AG09309 (cell line): Measurements from ENCODE around the gene YBX3.
A peak's percentile ranks its signal among the peaks of the same experiment; 100 is the strongest.

Source experiments
- DNase-seq: peaks from one replicate; pipeline ENCODE4 v3.0.0-alpha.2; 2010; ENCODE audit warnings: low read depth
- H3K4me3 ChIP-seq: 2 replicates; pipeline ENCODE4 v1.5.1; 2011; ENCODE audit warnings: mild to moderate bottlenecking, low read depth, low read length, moderate library complexity; ENCODE audit not compliant: control insufficient read depth
- CTCF ChIP-seq: IDR thresholded peaks from 2 replicates; pipeline ENCODE4 v1.5.1; 2011; ENCODE audit warnings: mild to moderate bottlenecking, low read depth, low read length, inconsistent platforms; ENCODE audit not compliant: insufficient read depth, control insufficient read depth; ENCODE audit errors: missing control alignments

Gene YBX3

GRCh38 chr12:10667581-10667980 is 55.5 kb downstream of the YBX3 start:
- no peak for TF ChIP-seq CTCF
- no peak for DNase-seq

GRCh38 chr12:10664499-10664898 is 58.6 kb downstream of the YBX3 start:
- no peak overlapping the region for H3K4me3 ChIP-seq
- no peak for TF ChIP-seq CTCF
- DNase-seq = no peak

More at GRCh38 chr12:10667581-10667980, 55.5 kb downstream of the YBX3 start:
- no peak overlapping the region for H3K4me3 ChIP-seq

- no peak for DNase-seq
- no peak overlapping the region for H3K4me3 ChIP-seq
- no peak for TF ChIP-seq CTCF
These were observed 59.3 kb downstream of the YBX3 start for GRCh38 chr12:10663869-10664268.

GRCh38 chr12:10661338-10661737 is 61.8 kb downstream of the YBX3 start:
- DNase-seq = peak; percentile 25
- no peak overlapping the region for H3K4me3 ChIP-seq
- no peak for TF ChIP-seq CTCF

- no peak overlapping the region for H3K4me3 ChIP-seq
- DNase-seq = no peak
- no peak for TF ChIP-seq CTCF
These were observed 69.1 kb downstream of the YBX3 start for GRCh38 chr12:10654003-10654402.

GRCh38 chr12:10652192-10652591 is 70.9 kb downstream of the YBX3 start:
- no peak for TF ChIP-seq CTCF
- H3K4me3 ChIP-seq = no peak overlapping the region
- no peak for DNase-seq
